Mucosa of descending colon (tissue), 3 donors: Measurements from ENCODE around the gene PIPOX. TPM values are rescaled to one million over a fixed set of nuclear protein-coding genes. Genes with fewer than 3 reads are reported as not detected.

Source experiments
- ATAC-seq: fragments of 200-7000 bp; cut with Tn5 transposase; one replicate; pipeline ENCODE4 v1.9.1; 2020; ENCODE audit warnings: mild to moderate bottlenecking, moderate library complexity
- DNase-seq, 3 donors: peaks; one replicate each; pipeline ENCODE4 v3.0.0-alpha.2; 2020
- H3K36me3 ChIP-seq: fragments of 200-600 bp; one replicate; pipeline ENCODE4 v1.8.0; 2021; ENCODE audit warnings: low read depth, mild to moderate bottlenecking
- H3K4me1 ChIP-seq: fragments of 200-600 bp; one replicate; pipeline ENCODE4 v1.8.0; 2021; ENCODE audit warnings: low read depth, mild to moderate bottlenecking
- H3K4me3 ChIP-seq: fragments of 200-600 bp; one replicate; pipeline ENCODE4 v1.8.0; 2021; ENCODE audit warnings: mild to moderate bottlenecking
- H3K9me3 ChIP-seq: fragments of 200-600 bp; one replicate; pipeline ENCODE4 v1.8.0; 2021; ENCODE audit warnings: mild to moderate bottlenecking
- CTCF ChIP-seq: fragments of 200-600 bp; IDR thresholded peaks from one replicate; pipeline ENCODE4 v1.8.0; 2022; ENCODE audit warnings: antibody characterized with exemption, mild to moderate bottlenecking
- intact Hi-C, 2 donors: fragments of 100-400 bp; cut with DNase I in 1 of 2; cut with micrococcal nuclease in 1 of 2; formaldehyde crosslinking; loops; one replicate each; pipeline versions ENCODE4 v1.11.0 to v1.11.1; 2022; cut with DNase I, micrococcal nuclease
- total RNA-seq, 3 donors: library from RNA; stranded (reverse); fragmentation: NEBNext Ultra II Directional in 2 of 3; extraction: Animal tissue kit (Norgen Biotek cat#: 25700) in 2 of 3; gene quantifications; one replicate each; pipeline versions ENCODE4 v1.2.1 to v1.2.4, GENCODE V29; 2021 to 2023
- donor health status: DM: no; HTN: no; CAD: no; lungs with moderate emphysema.
- donor health status: DM: no; HTN: no; CAD: no.
- donor health status: DM: no; HTN: yes; CAD: no.

Gene PIPOX
- total RNA-seq, 3 donors from 2014 or later, result 0.75 to 7.4 (median 1.3) TPM

- TF ChIP-seq CTCF, result no peak
Observed at GRCh38 chr17:29076722-29077121, 33.8 kb downstream of the PIPOX start.

GRCh38 chr17:29077320-29077719 lies 34.4 kb downstream of the PIPOX start:
- no peak for TF ChIP-seq CTCF
- ATAC-seq (no peak), DNase-seq (peak in 1 of 3 donors; percentile 15)
- Histone ChIP-seq H3K4me1 (no peaks in the 10 kb centered on the region), H3K36me3 (no peaks in the 10 kb centered on the region), H3K4me3 (no peak overlapping the region), H3K9me3 (no peaks in the 10 kb centered on the region)
- intact Hi-C loops, result no loop called here

More at GRCh38 chr17:29076722-29077121, 33.8 kb downstream of the PIPOX start:
- no peak overlapping the region for H3K4me3 ChIP-seq
- intact Hi-C loops, result no loop called here
- ATAC-seq (no peak), DNase-seq (peak in 1 of 3 donors; percentile 9)
- no peaks in the 10 kb centered on the region for H3K36me3 ChIP-seq
- no peaks in the 10 kb centered on the region for H3K4me1 ChIP-seq
- no peaks in the 10 kb centered on the region for H3K9me3 ChIP-seq

GRCh38 chr17:29078183-29079045 lies 35.5 kb downstream of the PIPOX start:
- no peak for TF ChIP-seq CTCF
- DNase-seq (peak in 1 of 3 donors; percentile 44), ATAC-seq (no peak)
- Histone ChIP-seq H3K36me3 (no peaks in the 10 kb centered on the region), H3K4me3 (no peak overlapping the region), H3K4me1 (no peaks in the 10 kb centered on the region), H3K9me3 (no peaks in the 10 kb centered on the region)
- intact Hi-C loops, result no loop called here

GRCh38 chr17:29079433-29079832 lies 36.5 kb downstream of the PIPOX start:
- no peaks in the 10 kb centered on the region for H3K4me1 ChIP-seq
- TF ChIP-seq CTCF, result no peak
- H3K9me3 ChIP-seq, result no peaks in the 10 kb centered on the region
- ATAC-seq (no peak), DNase-seq (peak in 1 of 3 donors; percentile 37)
- intact Hi-C loops, result no loop called here
- no peak overlapping the region for H3K4me3 ChIP-seq
- no peaks in the 10 kb centered on the region for H3K36me3 ChIP-seq

- ATAC-seq (no peak), DNase-seq (no peak)
- Histone ChIP-seq H3K9me3 (no peaks in the 10 kb centered on the region), H3K4me1 (no peaks in the 10 kb centered on the region), H3K4me3 (no peak overlapping the region), H3K36me3 (no peaks in the 10 kb centered on the region)
- TF ChIP-seq CTCF, result no peak
- intact Hi-C loops, result no loop called here
Observed at GRCh38 chr17:29079887-29080286, 36.9 kb downstream of the PIPOX start.
